Measurements from ENCODE around the gene DACH2.

DNA sequence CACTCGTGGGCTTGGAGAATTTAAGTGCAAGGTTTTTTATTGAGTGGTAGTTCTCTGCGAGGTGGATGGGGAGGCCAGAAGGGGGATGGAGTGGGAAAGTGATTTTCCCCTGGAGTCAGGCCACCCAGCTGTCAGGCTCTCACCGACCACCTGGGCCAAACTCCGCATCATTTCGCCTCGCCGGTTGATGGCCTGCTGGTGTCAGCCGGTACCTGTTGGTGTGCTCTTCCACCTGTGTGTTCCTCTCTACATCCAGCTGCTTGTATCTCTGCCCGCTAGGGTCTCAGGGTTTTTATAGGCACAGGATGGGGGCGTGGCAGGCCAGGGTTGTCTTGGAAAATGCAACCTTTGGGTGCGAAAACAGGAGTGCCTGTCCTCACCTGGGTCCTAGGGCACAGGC, 200.9 kb downstream of the DACH2 start:
- no peak for TF ChIP-seq CTCF (IDR thresholded peaks at IDR 0.05 in 8 of 11, conservative IDR thresholded peaks at IDR 0.05 in 3 of 11)
- TF ChIP-seq POLR2A (IDR thresholded peaks at IDR 0.05), result no peak

All from spleen (tissue), 7 donors.